Measurements from ENCODE around the gene HTATSF1.

GRCh38 chrX:136519069-136519468 lies 21.7 kb downstream of the HTATSF1 start:
- TF ChIP-seq CTCF (IDR thresholded peaks at IDR 0.05) (no peak), POLR2A (IDR thresholded peaks at IDR 0.05) (no peak), EP300 (IDR thresholded peaks at IDR 0.05; ENCODE audit: low read depth) (no peak), POLR2AphosphoS5 (IDR thresholded peaks at IDR 0.05) (no peak)
